GM06990 (cell line): Measurements from ENCODE around the gene RAB40A.

ENCODE experiments used
- DNase-seq: peaks from one replicate; pipeline ENCODE4 v3.0.0-alpha.2; 2011; ENCODE audit not compliant: insufficient read length; ENCODE audit errors: extremely low read depth
- H3K27me3 ChIP-seq: replicated peaks from 2 replicates; pipeline ENCODE4 v1.6.0; 2011; ENCODE audit warnings: low read length; ENCODE audit not compliant: control insufficient read depth, insufficient read depth
- H3K36me3 ChIP-seq: 2 replicates; pipeline ENCODE4 v1.5.1; 2011; ENCODE audit warnings: low read length; ENCODE audit not compliant: control insufficient read depth, insufficient read depth
- H3K4me3 ChIP-seq: replicated peaks from 2 replicates; pipeline ENCODE4 v1.5.1; 2011; ENCODE audit warnings: low read depth, mild to moderate bottlenecking, control low read depth, low read length
- CTCF ChIP-seq: IDR thresholded peaks from 2 replicates; pipeline ENCODE4 v1.5.1; 2011; ENCODE audit warnings: low read length, control low read depth, mild to moderate bottlenecking, inconsistent platforms; ENCODE audit not compliant: insufficient read depth, poor library complexity, severe bottlenecking

Gene RAB40A

GRCh38 chrX:103520386-103520785 lies 1.1 kb upstream of the RAB40A start:
- no peak for TF ChIP-seq CTCF
- no peaks in the 10 kb centered on the region for H3K27me3 ChIP-seq
- no peak overlapping the region for H3K4me3 ChIP-seq
- H3K36me3 ChIP-seq, result no peaks in the 10 kb centered on the region
- no peak for DNase-seq

- Histone ChIP-seq H3K4me3 (no peak overlapping the region), H3K27me3 (no peaks in the 10 kb centered on the region), H3K36me3 (no peaks in the 10 kb centered on the region)
- no peak for DNase-seq
- TF ChIP-seq CTCF, result no peak
These were observed 718 bp downstream of the RAB40A start for GRCh38 chrX:103518571-103518970.

GRCh38 chrX:103517246-103517645 lies 2.0 kb downstream of the RAB40A start:
- Histone ChIP-seq H3K27me3 (no peaks in the 10 kb centered on the region), H3K36me3 (no peaks in the 10 kb centered on the region), H3K4me3 (no peak overlapping the region)
- no peak for TF ChIP-seq CTCF
- DNase-seq, result no peak

- TF ChIP-seq CTCF, result no peak
- DNase-seq, result no peak
- H3K36me3 ChIP-seq, result no peaks in the 10 kb centered on the region
These were observed 5.7 kb downstream of the RAB40A start for GRCh38 chrX:103513476-103514108.

GRCh38 chrX:103513067-103513466 lies 6.2 kb downstream of the RAB40A start:
- no peaks in the 10 kb centered on the region for H3K27me3 ChIP-seq
- H3K4me3 ChIP-seq, result no peak overlapping the region
- no peak for TF ChIP-seq CTCF
- DNase-seq, result no peak
- no peaks in the 10 kb centered on the region for H3K36me3 ChIP-seq

More at GRCh38 chrX:103513476-103514108, 5.7 kb downstream of the RAB40A start:
- no peak overlapping the region for H3K4me3 ChIP-seq
- no peaks in the 10 kb centered on the region for H3K27me3 ChIP-seq

GRCh38 chrX:103510031-103510430 lies 9.3 kb downstream of the RAB40A start:
- H3K36me3 ChIP-seq, result no peaks in the 10 kb centered on the region

More at GRCh38 chrX:103510031-103510430, 9.3 kb downstream of the RAB40A start:
- no peak for TF ChIP-seq CTCF
- H3K4me3 ChIP-seq, result no peak overlapping the region
- DNase-seq, result no peak
- H3K27me3 ChIP-seq, result no peaks in the 10 kb centered on the region
